OCI-LY3 (cell line): Measurements from ENCODE around the gene GPR62.

Experiments used
- EZH2phosphoT487 ChIP-seq: fragments of 200-600 bp; shearing (Covaris generic); IDR thresholded peaks from 2 replicates; pipeline ENCODE4 v1.6.1; 2018; ENCODE audit warnings: antibody characterized with exemption, mixed run types, low read depth
- TF ChIP-seq, protein P1 (sequence below): fragments of 200-600, 300-600 bp; sonication (generic); IDR thresholded peaks from 2 replicates; pipeline ENCODE4 v1.5.1; 2014; ENCODE audit warnings: antibody characterized with exemption, low read length, low read depth

DNA sequence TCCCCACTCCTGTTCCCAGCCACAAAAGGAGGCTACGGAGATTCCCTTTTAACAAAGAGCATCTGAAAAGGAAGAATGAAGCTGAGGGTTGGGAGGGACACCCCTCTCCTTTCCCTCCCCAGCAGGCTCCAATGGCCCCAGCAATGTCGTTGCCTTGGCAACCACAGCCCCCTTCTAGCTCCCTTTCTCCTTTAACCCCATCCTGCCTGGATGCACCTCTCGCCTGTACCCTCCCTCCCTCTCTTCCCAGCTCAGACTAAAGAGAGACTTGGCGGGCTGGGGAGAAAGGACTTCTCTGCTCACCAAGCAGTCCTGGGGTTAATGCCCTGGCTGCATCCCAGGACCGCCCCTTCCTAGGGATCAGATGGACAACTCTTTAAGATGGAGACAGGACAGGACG, 47.6 kb downstream of the GPR62 start:
- TF ChIP-seq, protein P1, sequence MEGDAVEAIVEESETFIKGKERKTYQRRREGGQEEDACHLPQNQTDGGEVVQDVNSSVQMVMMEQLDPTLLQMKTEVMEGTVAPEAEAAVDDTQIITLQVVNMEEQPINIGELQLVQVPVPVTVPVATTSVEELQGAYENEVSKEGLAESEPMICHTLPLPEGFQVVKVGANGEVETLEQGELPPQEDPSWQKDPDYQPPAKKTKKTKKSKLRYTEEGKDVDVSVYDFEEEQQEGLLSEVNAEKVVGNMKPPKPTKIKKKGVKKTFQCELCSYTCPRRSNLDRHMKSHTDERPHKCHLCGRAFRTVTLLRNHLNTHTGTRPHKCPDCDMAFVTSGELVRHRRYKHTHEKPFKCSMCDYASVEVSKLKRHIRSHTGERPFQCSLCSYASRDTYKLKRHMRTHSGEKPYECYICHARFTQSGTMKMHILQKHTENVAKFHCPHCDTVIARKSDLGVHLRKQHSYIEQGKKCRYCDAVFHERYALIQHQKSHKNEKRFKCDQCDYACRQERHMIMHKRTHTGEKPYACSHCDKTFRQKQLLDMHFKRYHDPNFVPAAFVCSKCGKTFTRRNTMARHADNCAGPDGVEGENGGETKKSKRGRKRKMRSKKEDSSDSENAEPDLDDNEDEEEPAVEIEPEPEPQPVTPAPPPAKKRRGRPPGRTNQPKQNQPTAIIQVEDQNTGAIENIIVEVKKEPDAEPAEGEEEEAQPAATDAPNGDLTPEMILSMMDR = no peak
- TF ChIP-seq EZH2phosphoT487 = no peak
